ENCODE results near the gene PTMS.

GRCh38 chr12:6778574-6779550, 12.7 kb downstream of the PTMS start:
- TF ChIP-seq POLR2A (IDR thresholded peaks at IDR 0.05) (no peak), CTCF (IDR thresholded peaks at IDR 0.05) (peak; percentile 93 to 99 (median 96)), POLR2AphosphoS5 (IDR thresholded peaks at IDR 0.05) (peak; percentile 45 to 65 (median 62)), EP300 (IDR thresholded peaks at IDR 0.05) (peak in 1 of 4 donors; percentile 47)

All from sigmoid colon (tissue), 4 donors.